WTC11 (cell line): ENCODE measurements around the gene RNF10. TPM values are rescaled to one million over a fixed set of nuclear protein-coding genes. Genes with fewer than 3 reads are reported as not detected.

Source experiments
- AR ChIP-seq: fragments of 250-450 bp; sonication (Bioruptor Pico); IDR thresholded peaks from 2 replicates; pipeline ENCODE4 v1.9.0; 2021; ENCODE audit warnings: mild to moderate bottlenecking
- CREB1 ChIP-seq: sonication (generic); formaldehyde crosslinking; IDR thresholded peaks from 2 replicates; pipeline ENCODE4 v1.8.0; 2023; ENCODE audit warnings: mild to moderate bottlenecking, missing genetic modification reagents
- E2F4 ChIP-seq: sonication (generic); formaldehyde crosslinking; IDR thresholded peaks from 2 replicates; pipeline ENCODE4 v1.8.1; 2022; ENCODE audit warnings: low read depth, mild to moderate bottlenecking, moderate library complexity, missing genetic modification reagents, borderline replicate concordance
- FOXP1 ChIP-seq: sonication (generic); formaldehyde crosslinking; IDR thresholded peaks from 2 replicates; pipeline ENCODE4 v1.8.0; 2022; ENCODE audit warnings: missing genetic modification reagents, mild to moderate bottlenecking, moderate library complexity, borderline replicate concordance
- GTF2I ChIP-seq: fragments of 250-450 bp; sonication (Bioruptor Pico); conservative IDR thresholded peaks from 2 replicates; pipeline ENCODE4 v1.4.0; 2021; ENCODE audit warnings: mild to moderate bottlenecking
- HMGXB4 ChIP-seq: sonication (generic); formaldehyde crosslinking; IDR thresholded peaks from 2 replicates; pipeline ENCODE4 v1.8.1; 2023; ENCODE audit warnings: mild to moderate bottlenecking, moderate library complexity, missing genetic modification reagents
- IRF1 ChIP-seq: sonication (generic); formaldehyde crosslinking; IDR thresholded peaks from 2 replicates; pipeline ENCODE4 v1.8.0; 2023; ENCODE audit warnings: missing genetic modification reagents
- MXD4 ChIP-seq: fragments of 250-450 bp; sonication (Bioruptor Pico); IDR thresholded peaks from 2 replicates; pipeline ENCODE4 v1.8.0; 2021; ENCODE audit warnings: mild to moderate bottlenecking, moderate library complexity, borderline replicate concordance
- MYBL2 ChIP-seq: sonication (generic); formaldehyde crosslinking; IDR thresholded peaks from 2 replicates; pipeline ENCODE4 v1.8.1; 2023; ENCODE audit warnings: mild to moderate bottlenecking, moderate library complexity, missing genetic modification reagents
- NR2C2 ChIP-seq: sonication (generic); formaldehyde crosslinking; IDR thresholded peaks from 2 replicates; pipeline ENCODE4 v1.8.0; 2022; ENCODE audit warnings: mild to moderate bottlenecking, missing genetic modification reagents
- SMAD4 ChIP-seq: sonication (generic); formaldehyde crosslinking; IDR thresholded peaks from 2 replicates; pipeline ENCODE4 v1.8.0; 2022; ENCODE audit warnings: mild to moderate bottlenecking, missing genetic modification reagents
- SP1 ChIP-seq: sonication (generic); formaldehyde crosslinking; conservative IDR thresholded peaks from 2 replicates; pipeline ENCODE4 v1.8.1; 2022; ENCODE audit warnings: missing genetic modification reagents
- STAT6 ChIP-seq: sonication (generic); formaldehyde crosslinking; conservative IDR thresholded peaks from 2 replicates; pipeline ENCODE4 v1.8.1; 2023; ENCODE audit warnings: mild to moderate bottlenecking, low read depth, missing genetic modification reagents, moderate library complexity
- TEAD1 ChIP-seq: sonication (generic); formaldehyde crosslinking; IDR thresholded peaks from 2 replicates; pipeline ENCODE4 v1.8.0; 2022; ENCODE audit warnings: mild to moderate bottlenecking, missing genetic modification reagents
- TEAD4 ChIP-seq: sonication (generic); formaldehyde crosslinking; IDR thresholded peaks from 2 replicates; pipeline ENCODE4 v1.8.0; 2022; ENCODE audit warnings: mild to moderate bottlenecking, missing genetic modification reagents
- TP53 ChIP-seq: sonication (generic); formaldehyde crosslinking; IDR thresholded peaks from 2 replicates; pipeline ENCODE4 v1.8.1; 2023; ENCODE audit warnings: mild to moderate bottlenecking, missing genetic modification reagents
- ZNF138 ChIP-seq: sonication (generic); formaldehyde crosslinking; conservative IDR thresholded peaks from 2 replicates; pipeline ENCODE4 v1.8.1; 2022; ENCODE audit warnings: mild to moderate bottlenecking, moderate library complexity, missing genetic modification reagents
- ZNF232 ChIP-seq: sonication (generic); formaldehyde crosslinking; IDR thresholded peaks from 2 replicates; pipeline ENCODE4 v1.8.0; 2022; ENCODE audit warnings: mild to moderate bottlenecking, missing genetic modification reagents
- ZNF263 ChIP-seq: sonication (generic); formaldehyde crosslinking; IDR thresholded peaks from 2 replicates; pipeline ENCODE4 v1.8.1; 2022; ENCODE audit warnings: low read depth, mild to moderate bottlenecking, moderate library complexity, missing genetic modification reagents
- total RNA-seq: library from RNA; stranded (reverse); gene quantifications from 3 replicates; pipeline ENCODE4 v1.2.3, GENCODE V29; 2021
- TF ChIP-seq, protein P1 (sequence below): sonication (generic); formaldehyde crosslinking; IDR thresholded peaks from 2 replicates; pipeline ENCODE4 v1.8.1; 2022; ENCODE audit warnings: mild to moderate bottlenecking, moderate library complexity, missing genetic modification reagents
- TF ChIP-seq, protein P2 (sequence below): fragments of 250-450 bp; sonication (Bioruptor Pico); IDR thresholded peaks from 2 replicates; pipeline ENCODE4 v1.9.0; 2021; ENCODE audit warnings: mild to moderate bottlenecking
- TF ChIP-seq, protein P3 (sequence below): sonication (generic); formaldehyde crosslinking; IDR thresholded peaks from 2 replicates; pipeline ENCODE4 v1.8.0; 2022; ENCODE audit warnings: mild to moderate bottlenecking, missing genetic modification reagents
- TF ChIP-seq, protein P4 (sequence below): fragments of 250-450 bp; sonication (Bioruptor Pico); IDR thresholded peaks from 2 replicates; pipeline ENCODE4 v2.1.2; 2022; ENCODE audit warnings: mild to moderate bottlenecking, moderate library complexity
- TF ChIP-seq, protein P5 (sequence below): sonication (generic); formaldehyde crosslinking; IDR thresholded peaks from 2 replicates; pipeline ENCODE4 v1.8.0; 2022; ENCODE audit warnings: mild to moderate bottlenecking, missing genetic modification reagents

RNF10 gene
- total RNA-seq, 1 experiment from 2014 or later, result 160 TPM

DNA sequence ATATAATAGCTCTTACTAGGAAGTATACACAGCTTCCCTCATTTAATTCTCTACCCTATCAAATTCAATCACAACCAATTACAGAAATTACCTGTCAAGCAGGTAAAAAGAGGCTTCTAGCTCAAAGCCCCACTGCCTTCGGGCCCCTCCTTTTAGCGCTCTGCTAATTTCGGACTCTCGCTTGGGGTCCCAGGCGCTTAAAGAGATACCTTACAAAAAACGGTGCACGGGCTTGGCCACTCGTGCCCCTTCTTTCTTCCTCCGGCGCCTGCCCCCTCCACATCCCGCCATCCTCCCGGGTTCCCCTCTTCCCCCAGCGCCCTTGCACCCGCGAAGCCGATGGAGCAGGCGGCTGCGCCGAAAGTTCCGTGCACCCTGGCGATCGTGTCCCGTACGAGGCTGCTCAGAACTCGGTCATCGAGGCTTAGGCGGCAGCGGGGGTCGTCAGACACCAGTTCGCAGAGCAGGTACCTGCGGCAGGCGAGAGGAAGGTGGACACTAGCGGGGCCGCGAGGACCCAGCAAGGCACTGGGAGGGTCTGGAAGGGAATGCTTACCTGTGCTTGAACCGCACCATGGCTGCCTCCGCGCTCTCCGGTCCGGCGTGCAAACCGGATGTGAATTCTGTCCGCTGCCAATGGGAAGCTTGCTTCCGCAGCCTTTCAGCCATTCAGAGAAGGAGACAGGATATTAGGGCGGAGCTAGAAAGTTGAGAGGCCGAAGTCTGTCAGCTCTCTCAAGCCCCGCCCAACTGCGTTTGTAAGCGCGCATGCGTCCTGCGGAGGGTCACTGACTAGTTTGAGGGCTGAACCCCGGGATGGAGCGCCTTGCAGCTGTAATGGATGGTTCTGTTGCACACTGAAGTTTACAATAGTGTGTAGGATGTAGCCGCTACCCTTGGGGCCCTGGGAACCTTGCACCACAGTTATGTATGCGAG is 46.9 kb downstream of the RNF10 start, which contains the start of gene POP5 (continued):
- TF ChIP-seq, protein P1, sequence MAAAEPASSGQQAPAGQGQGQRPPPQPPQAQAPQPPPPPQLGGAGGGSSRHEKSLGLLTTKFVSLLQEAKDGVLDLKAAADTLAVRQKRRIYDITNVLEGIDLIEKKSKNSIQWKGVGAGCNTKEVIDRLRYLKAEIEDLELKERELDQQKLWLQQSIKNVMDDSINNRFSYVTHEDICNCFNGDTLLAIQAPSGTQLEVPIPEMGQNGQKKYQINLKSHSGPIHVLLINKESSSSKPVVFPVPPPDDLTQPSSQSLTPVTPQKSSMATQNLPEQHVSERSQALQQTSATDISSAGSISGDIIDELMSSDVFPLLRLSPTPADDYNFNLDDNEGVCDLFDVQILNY (CRISPR knock-in tag), result no peak
- TF ChIP-seq, protein P2, sequence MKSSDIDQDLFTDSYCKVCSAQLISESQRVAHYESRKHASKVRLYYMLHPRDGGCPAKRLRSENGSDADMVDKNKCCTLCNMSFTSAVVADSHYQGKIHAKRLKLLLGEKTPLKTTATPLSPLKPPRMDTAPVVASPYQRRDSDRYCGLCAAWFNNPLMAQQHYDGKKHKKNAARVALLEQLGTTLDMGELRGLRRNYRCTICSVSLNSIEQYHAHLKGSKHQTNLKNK, result no peak
- no peak for TF ChIP-seq MXD4 (CRISPR knock-in tag)
- TF ChIP-seq ZNF232, result peak; percentile 87; the same call in 1 of the 2 replicates
- TF ChIP-seq GTF2I (CRISPR knock-in tag), result no peak
- TF ChIP-seq TP53 (CRISPR knock-in tag), result no peak
- TF ChIP-seq IRF1 (CRISPR knock-in tag), result no peak
- TF ChIP-seq ZNF138 (CRISPR knock-in tag), result no peak
- no peak for TF ChIP-seq SMAD4 (CRISPR knock-in tag)
- peak; percentile 85; the same call in 1 of the 2 replicates for TF ChIP-seq HMGXB4 (CRISPR knock-in tag)
- 0 out of 2 replicates have a peak, but pooled peaks have one; percentile 32 for TF ChIP-seq MYBL2 (CRISPR knock-in tag)
- TF ChIP-seq SP1 (CRISPR knock-in tag), result peak; percentile 72
- TF ChIP-seq, protein P3, sequence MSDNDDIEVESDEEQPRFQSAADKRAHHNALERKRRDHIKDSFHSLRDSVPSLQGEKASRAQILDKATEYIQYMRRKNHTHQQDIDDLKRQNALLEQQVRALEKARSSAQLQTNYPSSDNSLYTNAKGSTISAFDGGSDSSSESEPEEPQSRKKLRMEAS (CRISPR knock-in tag), result peak; percentile 87
- TF ChIP-seq STAT6 (CRISPR knock-in tag), result no peak
- peak; percentile 82; the same call in 1 of the 2 replicates for TF ChIP-seq TEAD1
- TF ChIP-seq, protein P4, sequence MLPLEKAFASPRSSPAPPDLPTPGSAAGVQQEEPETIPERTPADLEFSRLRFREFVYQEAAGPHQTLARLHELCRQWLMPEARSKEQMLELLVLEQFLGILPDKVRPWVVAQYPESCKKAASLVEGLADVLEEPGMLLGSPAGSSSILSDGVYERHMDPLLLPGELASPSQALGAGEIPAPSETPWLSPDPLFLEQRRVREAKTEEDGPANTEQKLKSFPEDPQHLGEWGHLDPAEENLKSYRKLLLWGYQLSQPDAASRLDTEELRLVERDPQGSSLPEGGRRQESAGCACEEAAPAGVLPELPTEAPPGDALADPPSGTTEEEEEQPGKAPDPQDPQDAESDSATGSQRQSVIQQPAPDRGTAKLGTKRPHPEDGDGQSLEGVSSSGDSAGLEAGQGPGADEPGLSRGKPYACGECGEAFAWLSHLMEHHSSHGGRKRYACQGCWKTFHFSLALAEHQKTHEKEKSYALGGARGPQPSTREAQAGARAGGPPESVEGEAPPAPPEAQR (CRISPR knock-in tag), result no peak
- TF ChIP-seq TEAD4 (CRISPR knock-in tag), result no peak
- TF ChIP-seq CREB1 (CRISPR knock-in tag), result no peak
- no peak for TF ChIP-seq ZNF263 (CRISPR knock-in tag)
- no peak for TF ChIP-seq E2F4 (CRISPR knock-in tag)
- TF ChIP-seq AR (CRISPR knock-in tag), result no peak
- TF ChIP-seq NR2C2 (CRISPR knock-in tag), result no peak
- TF ChIP-seq, protein P5, sequence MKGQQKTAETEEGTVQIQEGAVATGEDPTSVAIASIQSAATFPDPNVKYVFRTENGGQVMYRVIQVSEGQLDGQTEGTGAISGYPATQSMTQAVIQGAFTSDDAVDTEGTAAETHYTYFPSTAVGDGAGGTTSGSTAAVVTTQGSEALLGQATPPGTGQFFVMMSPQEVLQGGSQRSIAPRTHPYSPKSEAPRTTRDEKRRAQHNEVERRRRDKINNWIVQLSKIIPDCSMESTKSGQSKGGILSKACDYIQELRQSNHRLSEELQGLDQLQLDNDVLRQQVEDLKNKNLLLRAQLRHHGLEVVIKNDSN (CRISPR knock-in tag), result no peak; the same call in 1 of the 2 replicates
- peak; percentile 81; the same call in 1 of the 2 replicates for TF ChIP-seq FOXP1 (CRISPR knock-in tag)
